ENCODE data around the gene CDH23.

The CDH23 gene

GRCh38 chr10:71595649-71596048 is 198.9 kb downstream of the CDH23 start:
- no peak for TF ChIP-seq PPARA (CRISPR knock-in tag; IDR thresholded peaks at IDR 0.05; ENCODE audit: borderline replicate concordance)
- TF ChIP-seq CREB5 (CRISPR knock-in tag; IDR thresholded peaks at IDR 0.05; ENCODE audit: low read depth): no peak
- TF ChIP-seq TSHZ2 (CRISPR knock-in tag; IDR thresholded peaks at IDR 0.05): no peak
- no peak for TF ChIP-seq OSR1 (CRISPR knock-in tag; IDR thresholded peaks at IDR 0.05)
- TF ChIP-seq ZNF565 (CRISPR knock-in tag; conservative IDR thresholded peaks at IDR 0.05; ENCODE audit: low read depth): no peak
- no peak for TF ChIP-seq ESRRG (CRISPR knock-in tag; IDR thresholded peaks at IDR 0.05)
- no peak for TF ChIP-seq ZNF8 (CRISPR knock-in tag; IDR thresholded peaks at IDR 0.05)
- ATAC-seq: no peak

- ATAC-seq: no peak
- TF ChIP-seq POU6F1 (CRISPR knock-in tag; IDR thresholded peaks at IDR 0.05; ENCODE audit: borderline replicate concordance, low read depth) (no peak), BACH2 (CRISPR knock-in tag; IDR thresholded peaks at IDR 0.05; ENCODE audit: borderline replicate concordance) (no peak), ZC3H10 (CRISPR knock-in tag; IDR thresholded peaks at IDR 0.05) (no peak), ESRRG (CRISPR knock-in tag; IDR thresholded peaks at IDR 0.05) (no peak), SNAI2 (CRISPR knock-in tag; IDR thresholded peaks at IDR 0.05) (no peak)
Observed at GRCh38 chr10:71596127-71596526, 199.4 kb downstream of the CDH23 start.

GRCh38 chr10:71596759-71597158 is 200.0 kb downstream of the CDH23 start:
- no peak for TF ChIP-seq ZNF565 (CRISPR knock-in tag; conservative IDR thresholded peaks at IDR 0.05; ENCODE audit: low read depth)
- no peak for ATAC-seq

GRCh38 chr10:71597821-71598498 is 201.2 kb downstream of the CDH23 start:
- TF ChIP-seq ZNF70 (CRISPR knock-in tag; IDR thresholded peaks at IDR 0.05) (no peak), TOX (CRISPR knock-in tag; IDR thresholded peaks at IDR 0.05; ENCODE audit: borderline replicate concordance) (no peak), ZNF565 (CRISPR knock-in tag; conservative IDR thresholded peaks at IDR 0.05; ENCODE audit: low read depth) (no peak), ZFP3 (CRISPR knock-in tag; IDR thresholded peaks at IDR 0.05) (no peak), CSRNP3 (CRISPR knock-in tag; IDR thresholded peaks at IDR 0.05) (no peak), ISL1 (CRISPR knock-in tag; IDR thresholded peaks at IDR 0.05) (no peak), SNAI2 (CRISPR knock-in tag; IDR thresholded peaks at IDR 0.05) (no peak), ARNTL (CRISPR knock-in tag; IDR thresholded peaks at IDR 0.05; ENCODE audit: borderline replicate concordance, low read depth) (no peak)
- no peak for ATAC-seq

GRCh38 chr10:71598621-71599055 is 201.9 kb downstream of the CDH23 start:
- ATAC-seq: peak; percentile 23; the same call in 2 of the 3 replicates
- TF ChIP-seq ZNF70 (CRISPR knock-in tag; IDR thresholded peaks at IDR 0.05): no peak
- TF ChIP-seq RARB (CRISPR knock-in tag; IDR thresholded peaks at IDR 0.05): no peak
- TF ChIP-seq ZNF8 (CRISPR knock-in tag; IDR thresholded peaks at IDR 0.05): no peak
- TF ChIP-seq POU6F1 (CRISPR knock-in tag; IDR thresholded peaks at IDR 0.05; ENCODE audit: borderline replicate concordance, low read depth): no peak
- TF ChIP-seq TCF4 (CRISPR knock-in tag; IDR thresholded peaks at IDR 0.05; ENCODE audit: borderline replicate concordance): no peak
- TF ChIP-seq GLIS3 (CRISPR knock-in tag; IDR thresholded peaks at IDR 0.05): no peak
- TF ChIP-seq TSHZ2 (CRISPR knock-in tag; IDR thresholded peaks at IDR 0.05): no peak
- TF ChIP-seq ZFP3 (CRISPR knock-in tag; IDR thresholded peaks at IDR 0.05): no peak
- no peak for TF ChIP-seq OSR1 (CRISPR knock-in tag; IDR thresholded peaks at IDR 0.05)
- TF ChIP-seq CSDC2 (CRISPR knock-in tag; IDR thresholded peaks at IDR 0.05): no peak
